Endothelial cell of umbilical vein (primary cell): ENCODE data around the gene CAT. TPM values are rescaled to one million over a fixed set of nuclear protein-coding genes. Genes with fewer than 3 reads are reported as not detected.

Source experiments
- BruUV-seq: library from RNA; stranded (reverse); fragments of 400-500 nt; replicated peaks from 2 replicates; lab custom pipeline; 2021; lab: Mats Ljungman, UMichigan
- CTCF ChIA-PET: fragments of 300-600, 350-600 bp; sonication (Branson Sonifier 250); formaldehyde crosslinking; loops from one replicate; lab custom pipeline; 2021; ENCODE audit warnings: antibody characterized with exemption, inconsistent platforms; lab: Charles Lee
- POLR2A ChIA-PET: fragments of 300-600, 350-600 bp; sonication (Branson Sonifier 250); formaldehyde crosslinking; loops from one replicate; lab custom pipeline; 2021; ENCODE audit warnings: antibody characterized with exemption, inconsistent platforms; lab: Charles Lee
- DNase-seq: peaks from one replicate; pipeline ENCODE4 v3.0.0-alpha.2; 2011; ENCODE audit warnings: low read depth, low spot score
- FAIRE-seq: peaks from 2 replicates; lab custom pipeline; 2011; peaks lifted over from hg19 to GRCh38; lab: Jason Lieb, UNC
- H2AFZ ChIP-seq: 2 replicates; pipeline ENCODE4 v1.6.0; 2012; ENCODE audit warnings: low read depth, low read length, control low read depth, inconsistent platforms
- H3K27ac ChIP-seq: 2 replicates; pipeline ENCODE4 v1.5.1; 2011; ENCODE audit warnings: low read depth, mild to moderate bottlenecking, control low read depth, low read length, moderate library complexity; ENCODE audit not compliant: insufficient read depth
- H3K27me3 ChIP-seq, 2 experiments: 2 replicates each; pipeline versions ENCODE4 v1.6.0 to v1.6.1; 2011; ENCODE audit warnings: low read length in 2 of 2, mixed read lengths in 1 of 2; ENCODE audit not compliant: control insufficient read depth in 2 of 2, insufficient read depth in 2 of 2
- H3K36me3 ChIP-seq, 2 experiments: 2 replicates in 1 of 2; 3 replicates in 1 of 2; pipeline ENCODE4 v1.5.1; 2011; ENCODE audit warnings: low read length in 2 of 2, mild to moderate bottlenecking in 1 of 2, moderate library complexity in 1 of 2; ENCODE audit not compliant: control insufficient read depth in 2 of 2, insufficient read depth in 2 of 2; ENCODE audit errors: extremely low read depth in 1 of 2
- H3K4me1 ChIP-seq: 3 replicates; pipeline ENCODE4 v1.5.1; 2011; ENCODE audit warnings: mild to moderate bottlenecking, low read length; ENCODE audit not compliant: control insufficient read depth, insufficient read depth; ENCODE audit errors: extremely low read depth
- H3K4me2 ChIP-seq: 2 replicates; pipeline ENCODE4 v1.6.1; 2011; ENCODE audit warnings: low read length, control low read depth, mixed read lengths; ENCODE audit not compliant: insufficient read depth
- H3K4me3 ChIP-seq, 3 experiments: fragments of 200-600 bp in 1 of 3; sonication (generic), shearing (Covaris generic) in 1 of 3; replicated peaks in 1 of 3; 2 replicates each; pipeline ENCODE4 v1.5.1; 2011 to 2016; ENCODE audit warnings: control low read depth in 3 of 3, low read length in 3 of 3, mild to moderate bottlenecking in 2 of 3, inconsistent platforms in 1 of 3, low read depth in 1 of 3, moderate library complexity in 1 of 3; ENCODE audit not compliant: insufficient read depth in 1 of 3
- H3K79me2 ChIP-seq: 2 replicates; pipeline ENCODE4 v1.6.0; 2012; ENCODE audit warnings: low read length, inconsistent platforms; ENCODE audit not compliant: control insufficient read depth, insufficient read depth
- H3K9ac ChIP-seq: replicated peaks from 2 replicates; pipeline ENCODE3; 2011; ENCODE audit warnings: low read length, control low read depth; ENCODE audit not compliant: insufficient read depth; ENCODE audit errors: extremely low read depth
- H3K9me1 ChIP-seq: replicated peaks from 3 replicates; pipeline ENCODE4 v1.6.0; 2011; ENCODE audit warnings: mild to moderate bottlenecking, low read length; ENCODE audit not compliant: control insufficient read depth, insufficient read depth; ENCODE audit errors: extremely low read depth
- H3K9me3 ChIP-seq: replicated peaks from 2 replicates; pipeline ENCODE4 v1.5.1; 2012; ENCODE audit warnings: low read length, inconsistent platforms; ENCODE audit not compliant: control insufficient read depth, insufficient read depth
- H4K20me1 ChIP-seq: replicated peaks from 2 replicates; pipeline ENCODE3; 2011; ENCODE audit warnings: mild to moderate bottlenecking, low read length; ENCODE audit not compliant: control insufficient read depth, insufficient read depth; ENCODE audit errors: extremely low read depth
- EZH2 ChIP-seq: IDR thresholded peaks from 2 replicates; pipeline ENCODE4 v1.6.1; 2012; ENCODE audit warnings: borderline replicate concordance, low read depth, mild to moderate bottlenecking, moderate library complexity, low read length, inconsistent platforms; ENCODE audit not compliant: severe bottlenecking
- FOS ChIP-seq: IDR thresholded peaks from 2 replicates; pipeline ENCODE4 v1.6.1; 2011; ENCODE audit warnings: mild to moderate bottlenecking, low read length, moderate library complexity, borderline replicate concordance; ENCODE audit not compliant: insufficient read depth
- GATA2 ChIP-seq: IDR thresholded peaks from 2 replicates; pipeline ENCODE4 v1.7.0; 2011; ENCODE audit warnings: low read depth, mild to moderate bottlenecking, moderate library complexity, mixed read lengths, low read length; ENCODE audit not compliant: insufficient read length, insufficient read depth
- JUN ChIP-seq: IDR thresholded peaks from 2 replicates; pipeline ENCODE4 v1.6.1; 2011; ENCODE audit warnings: borderline replicate concordance, low read depth; ENCODE audit not compliant: insufficient read length, insufficient read depth
- MYC ChIP-seq: IDR thresholded peaks from one replicate; pipeline ENCODE4 v1.6.1; 2011; ENCODE audit warnings: mild to moderate bottlenecking, low read depth, low read length
- POLR2A ChIP-seq: IDR thresholded peaks from 2 replicates; pipeline ENCODE4 v1.6.1; 2012; ENCODE audit warnings: low read depth, mild to moderate bottlenecking, control low read depth, low read length
- POLR2AphosphoS5 ChIP-seq: IDR thresholded peaks from 2 replicates; pipeline ENCODE4 v1.6.1; 2012; ENCODE audit warnings: low read depth, mild to moderate bottlenecking, control low read depth, low read length, moderate library complexity; ENCODE audit not compliant: insufficient read depth
- dilution Hi-C: fragments of 300-500 bp; cut with MboI; formaldehyde crosslinking; loops from one replicate; pipeline ENCODE4 v1.15.0; 2019; ENCODE audit warnings: low sequenced_read_pairs; ENCODE audit not compliant: extremely low pct_ligation_motif_present
- intact Hi-C: fragments of 100-400 bp; cut with micrococcal nuclease; formaldehyde crosslinking; loops from one replicate; pipeline ENCODE4 v1.10.0; 2022
- polyA plus RNA-seq, 4 experiments: library from polyadenylated mRNA; depleted of rRNA in 3 of 4; stranded (reverse) in 3 of 4; unstranded in 1 of 4; fragments of >200 nt; gene quantifications; 2 replicates each; pipeline versions ENCODE4 v1.2.1 to v1.2.3, GENCODE V29; 2011 to 2012; ENCODE audit warnings: missing spikeins in 1 of 4
- total RNA-seq: library from RNA; stranded (reverse); gene quantifications from 2 replicates; pipeline ENCODE4 v1.2.3, GENCODE V29; 2021
- TF ChIP-seq, protein P1 (sequence below): IDR thresholded peaks from 2 replicates; pipeline ENCODE4 v1.6.1; 2011; ENCODE audit not compliant: insufficient read depth, insufficient read length
- TF ChIP-seq, protein P2 (sequence below), 2 donors: IDR thresholded peaks; 1 replicate in 1 of 2; 2 replicates in 1 of 2; pipeline ENCODE4 v1.5.1; 2011; ENCODE audit warnings: low read length in 2 of 2, mild to moderate bottlenecking in 2 of 2, moderate library complexity in 2 of 2, control low read depth in 1 of 2, inconsistent platforms in 1 of 2, low read depth in 1 of 2; ENCODE audit not compliant: insufficient read depth in 1 of 2; ENCODE audit errors: extremely low read depth in 1 of 2

Gene CAT
- total and polyA plus RNA-seq, 2 donors (not counting 3 experiments of a cell fraction or from before 2014, with no cell fraction given), result 32.7 to 50.5 TPM

GRCh38 chr11:34458525-34458924 is 19.8 kb downstream of the CAT start:
- no peak for FAIRE-seq
- dilution Hi-C loops (no loop called here), intact Hi-C loops (no loop called here)
- H3K4me1 ChIP-seq, result no peaks in the 10 kb centered on the region
- H3K9ac ChIP-seq, result no peak overlapping the region
- no peak for DNase-seq
- H3K9me3 ChIP-seq, result no peaks in the 10 kb centered on the region
- ChIA-PET CTCF (no interaction called here), POLR2A (no interaction called here)
- BruUV-seq, result no TSS peak
- H3K4me3 ChIP-seq, result no peak overlapping the region
- H4K20me1 ChIP-seq, result no peaks in the 10 kb centered on the region
- no peaks in the 10 kb centered on the region for H3K79me2 ChIP-seq
- H3K27ac ChIP-seq, result no peak overlapping the region
- no peak overlapping the region for H2AFZ ChIP-seq
- no peak for TF ChIP-seq POLR2A
- no peak for TF ChIP-seq GATA2
- no peak for TF ChIP-seq FOS
- TF ChIP-seq, protein P1, sequence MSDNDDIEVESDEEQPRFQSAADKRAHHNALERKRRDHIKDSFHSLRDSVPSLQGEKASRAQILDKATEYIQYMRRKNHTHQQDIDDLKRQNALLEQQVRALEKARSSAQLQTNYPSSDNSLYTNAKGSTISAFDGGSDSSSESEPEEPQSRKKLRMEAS, result no peak
- no peak for TF ChIP-seq EZH2
- no peak for TF ChIP-seq JUN
- TF ChIP-seq MYC, result no peak
- TF ChIP-seq, protein P2, sequence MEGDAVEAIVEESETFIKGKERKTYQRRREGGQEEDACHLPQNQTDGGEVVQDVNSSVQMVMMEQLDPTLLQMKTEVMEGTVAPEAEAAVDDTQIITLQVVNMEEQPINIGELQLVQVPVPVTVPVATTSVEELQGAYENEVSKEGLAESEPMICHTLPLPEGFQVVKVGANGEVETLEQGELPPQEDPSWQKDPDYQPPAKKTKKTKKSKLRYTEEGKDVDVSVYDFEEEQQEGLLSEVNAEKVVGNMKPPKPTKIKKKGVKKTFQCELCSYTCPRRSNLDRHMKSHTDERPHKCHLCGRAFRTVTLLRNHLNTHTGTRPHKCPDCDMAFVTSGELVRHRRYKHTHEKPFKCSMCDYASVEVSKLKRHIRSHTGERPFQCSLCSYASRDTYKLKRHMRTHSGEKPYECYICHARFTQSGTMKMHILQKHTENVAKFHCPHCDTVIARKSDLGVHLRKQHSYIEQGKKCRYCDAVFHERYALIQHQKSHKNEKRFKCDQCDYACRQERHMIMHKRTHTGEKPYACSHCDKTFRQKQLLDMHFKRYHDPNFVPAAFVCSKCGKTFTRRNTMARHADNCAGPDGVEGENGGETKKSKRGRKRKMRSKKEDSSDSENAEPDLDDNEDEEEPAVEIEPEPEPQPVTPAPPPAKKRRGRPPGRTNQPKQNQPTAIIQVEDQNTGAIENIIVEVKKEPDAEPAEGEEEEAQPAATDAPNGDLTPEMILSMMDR (IDR thresholded peaks at IDR 0.05; ENCODE audit: extremely low read depth in 1 of 2, insufficient read depth in 1 of 2, low read depth in 1 of 2, low read length in 2 of 2), result no peak
- no peak for TF ChIP-seq POLR2AphosphoS5
- H3K9me1 ChIP-seq, result no peaks in the 10 kb centered on the region
- H3K4me2 ChIP-seq, result no peak overlapping the region
- peaks cover 2 to 16% of the 10 kb centered on the region in 2 experiments for H3K36me3 ChIP-seq
- no peaks in the 10 kb centered on the region for H3K27me3 ChIP-seq
